Measurements from ENCODE around the gene HHAT. TPM values are rescaled to one million over a fixed set of nuclear protein-coding genes. Genes with fewer than 3 reads are reported as not detected.

Gene HHAT
- polyA plus RNA-seq, 3 donors, result 1.1 to 1.6 (median 1.5) TPM

- Histone ChIP-seq H4K20me1 (ENCODE audit: insufficient read depth, low read length) (no peaks in the 10 kb centered on the region), H3K4me2 (replicated peaks; ENCODE audit: extremely low read depth, low read length, poor library complexity, severe bottlenecking) (no peak overlapping the region), H3K27ac (ENCODE audit: low read depth in 1 of 2, low read length in 2 of 2) (no peak overlapping the region), H3K9me3 (replicated peaks in 1 of 2; ENCODE audit: control insufficient read depth in 1 of 2, insufficient read depth in 1 of 2, low read length in 2 of 2) (no peaks in the 10 kb centered on the region), H3K9ac (ENCODE audit: insufficient read depth, low read length, poor library complexity, severe bottlenecking) (no peak overlapping the region), H3K36me3 (replicated peaks in 1 of 2; ENCODE audit: control insufficient read depth in 1 of 2, insufficient read depth in 2 of 2, low read length in 2 of 2) (no peaks in the 10 kb centered on the region), H3K4me1 (ENCODE audit: control insufficient read depth in 1 of 2, insufficient read depth in 2 of 2, low read length in 2 of 2) (no peaks in the 10 kb centered on the region), H3K4me3 (replicated peaks in 1 of 3; ENCODE audit: low read depth in 2 of 3, low read length in 3 of 3) (no peak overlapping the region), H3K79me2 (ENCODE audit: insufficient read depth, low read length) (no peaks in the 10 kb centered on the region), H3K27me3 (ENCODE audit: control insufficient read depth in 2 of 2, insufficient read depth in 2 of 2, low read length in 2 of 2) (no peaks in the 10 kb centered on the region), H2AFZ (ENCODE audit: insufficient read depth, low read depth, low read length, poor library complexity, severe bottlenecking) (no peak overlapping the region)
- no peak for TF ChIP-seq CTCF (IDR thresholded peaks at IDR 0.05)
- Mint-ChIP-seq H3K4me3 (no peak overlapping the region), H3K27me3 (ENCODE audit: low read depth in 3 of 3) (peaks cover 0 to 2% (median 2%) of the 10 kb centered on the region in 3 donors), H3K4me1 (no peaks in the 10 kb centered on the region), H3K9me3 (peaks cover 0 to 5% (median 2%) of the 10 kb centered on the region in 7 donors), H3K36me3 (no peaks in the 10 kb centered on the region), H3K27ac (no peak overlapping the region)
- intact Hi-C loops (cut with micrococcal nuclease), result no loop called here
- WGBS (ENCODE audit: insufficient coverage), result 93% methylated on average over 3 of the region's 3 CpGs
- DNase-seq, result no peak
Measured at GRCh38 chr1:210633140-210633539, 304.4 kb downstream of the HHAT start.

DNA sequence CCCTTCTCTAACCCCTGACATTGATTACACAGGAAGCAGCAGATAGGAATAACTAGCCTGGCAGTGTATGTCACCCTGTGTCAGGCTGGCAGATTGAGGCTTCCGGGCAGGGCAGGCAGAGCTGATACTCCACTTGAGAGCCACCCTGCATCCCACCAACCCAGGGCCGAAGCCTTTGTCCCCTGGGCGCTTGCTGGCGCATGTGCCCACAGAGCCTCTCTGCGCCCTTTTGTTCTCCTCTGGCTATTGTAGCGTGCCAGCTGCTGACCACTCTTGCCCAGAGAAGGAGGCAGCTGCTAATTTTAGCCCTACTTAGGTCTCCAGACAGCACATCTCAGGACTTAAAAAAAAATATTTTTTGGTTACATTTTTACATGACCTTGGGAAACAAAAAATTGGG is 304.9 kb downstream of the HHAT start:
- DNase-seq, result no peak
- Histone ChIP-seq H2AFZ (ENCODE audit: insufficient read depth, low read depth, low read length, poor library complexity, severe bottlenecking) (no peak overlapping the region), H3K36me3 (replicated peaks in 1 of 2; ENCODE audit: control insufficient read depth in 1 of 2, insufficient read depth in 2 of 2, low read length in 2 of 2) (no peaks in the 10 kb centered on the region), H4K20me1 (ENCODE audit: insufficient read depth, low read length) (no peaks in the 10 kb centered on the region), H3K27me3 (ENCODE audit: control insufficient read depth in 2 of 2, insufficient read depth in 2 of 2, low read length in 2 of 2) (no peaks in the 10 kb centered on the region), H3K79me2 (ENCODE audit: insufficient read depth, low read length) (no peaks in the 10 kb centered on the region), H3K4me1 (ENCODE audit: control insufficient read depth in 1 of 2, insufficient read depth in 2 of 2, low read length in 2 of 2) (no peaks in the 10 kb centered on the region), H3K9me3 (replicated peaks in 1 of 2; ENCODE audit: control insufficient read depth in 1 of 2, insufficient read depth in 1 of 2, low read length in 2 of 2) (no peaks in the 10 kb centered on the region), H3K9ac (ENCODE audit: insufficient read depth, low read length, poor library complexity, severe bottlenecking) (no peak overlapping the region), H3K4me3 (replicated peaks in 1 of 3; ENCODE audit: low read depth in 2 of 3, low read length in 3 of 3) (no peak overlapping the region), H3K4me2 (replicated peaks; ENCODE audit: extremely low read depth, low read length, poor library complexity, severe bottlenecking) (no peak overlapping the region), H3K27ac (ENCODE audit: low read depth in 1 of 2, low read length in 2 of 2) (no peak overlapping the region)
- Mint-ChIP-seq H3K27me3 (ENCODE audit: low read depth in 3 of 3) (peaks cover 0 to 2% (median 2%) of the 10 kb centered on the region in 3 donors), H3K4me3 (no peak overlapping the region), H3K9me3 (peaks cover 0 to 5% (median 2%) of the 10 kb centered on the region in 7 donors), H3K4me1 (no peaks in the 10 kb centered on the region), H3K36me3 (no peaks in the 10 kb centered on the region), H3K27ac (no peak overlapping the region)
- TF ChIP-seq CTCF (IDR thresholded peaks at IDR 0.05), result no peak
- 100% methylated on average over 6 of the region's 6 CpGs for WGBS (ENCODE audit: insufficient coverage)
- intact Hi-C loops (cut with micrococcal nuclease), result no loop called here
